HFFc6 (cell line): Measurements from ENCODE around the gene GTF2H4. TPM values are rescaled to one million over a fixed set of nuclear protein-coding genes. Genes with fewer than 3 reads are reported as not detected.

Source experiments
- DNase-seq: peaks from one replicate; pipeline ENCODE4 v3.0.0-alpha.2; 2018
- H3K27ac Mint-ChIP-seq: 2 replicates; pipeline ENCODE4 v1.8.0; 2020; ENCODE audit warnings: mild to moderate bottlenecking, mixed read lengths
- H3K27me3 Mint-ChIP-seq: 2 replicates; pipeline ENCODE4 v1.8.0; 2021; ENCODE audit warnings: mild to moderate bottlenecking, moderate library complexity, mixed read lengths; ENCODE audit not compliant: insufficient read depth
- H3K36me3 Mint-ChIP-seq: 2 replicates; pipeline ENCODE4 v1.8.0; 2021; ENCODE audit warnings: low read depth, mixed read lengths
- H3K4me1 Mint-ChIP-seq: 2 replicates; pipeline ENCODE4 v1.8.0; 2020; ENCODE audit warnings: low read depth, mixed read lengths
- H3K4me3 Mint-ChIP-seq: 2 replicates; pipeline ENCODE4 v1.8.0; 2020; ENCODE audit warnings: mild to moderate bottlenecking, moderate library complexity, mixed read lengths
- H3K9me3 Mint-ChIP-seq: 2 replicates; pipeline ENCODE4 v1.8.0; 2020; ENCODE audit warnings: mild to moderate bottlenecking, mixed read lengths
- CTCF ChIP-seq: fragments of 200-600 bp; sonication (generic); IDR thresholded peaks from 2 replicates; pipeline ENCODE4 v1.5.0; 2021; ENCODE audit warnings: antibody characterized with exemption, mild to moderate bottlenecking
- total RNA-seq, 6 experiments: library from RNA; stranded (reverse); fragmentation: NEBNext Ultra II Directional; extraction: Animal tissue kit (Norgen Biotek cat#: 25700); gene quantifications; 2 replicates in 1 of 6; 3 replicates in 5 of 6; pipeline ENCODE4 v1.2.3, GENCODE V29; 2021

GTF2H4 gene
- total RNA-seq, 6 experiments from 2014 or later, result 23.9 to 27.1 (median 26.5) TPM

- Mint-ChIP-seq H3K9me3 (no peaks in the 10 kb centered on the region), H3K4me1 (peaks cover 27% of the 10 kb centered on the region), H3K4me3 (peak overlapping the region; percentile 87), H3K27ac (peak overlapping the region; percentile 88), H3K27me3 (no peaks in the 10 kb centered on the region), H3K36me3 (peaks cover 11% of the 10 kb centered on the region)
- no peak for TF ChIP-seq CTCF
- DNase-seq, result no peak
Measured at GRCh38 chr6:30914854-30915590, 7.0 kb downstream of the GTF2H4 start.

- peaks cover 27% of the 10 kb centered on the region for H3K4me1 Mint-ChIP-seq
- peak overlapping the region; percentile 12; the same call in 1 of the 2 replicates for H3K4me3 Mint-ChIP-seq
- TF ChIP-seq CTCF, result peak; percentile 80
- H3K36me3 Mint-ChIP-seq, result peaks cover 11% of the 10 kb centered on the region
- H3K27ac Mint-ChIP-seq, result peak overlapping the region; percentile 88; the same call in 1 of the 2 replicates
- DNase-seq, result peak; percentile 55
- no peaks in the 10 kb centered on the region for H3K27me3 Mint-ChIP-seq
- no peaks in the 10 kb centered on the region for H3K9me3 Mint-ChIP-seq
Measured at GRCh38 chr6:30915591-30915946, 7.6 kb downstream of the GTF2H4 start.

GRCh38 chr6:30917041-30917440 lies 9.0 kb downstream of the GTF2H4 start:
- Mint-ChIP-seq H3K27me3 (no peaks in the 10 kb centered on the region; the same call in 1 of the 2 replicates), H3K4me1 (peaks cover 27% of the 10 kb centered on the region), H3K4me3 (no peak overlapping the region), H3K36me3 (peaks cover 11% of the 10 kb centered on the region), H3K9me3 (no peaks in the 10 kb centered on the region), H3K27ac (no peak overlapping the region)
- DNase-seq, result no peak
- TF ChIP-seq CTCF, result no peak

- Mint-ChIP-seq H3K27ac (no peak overlapping the region), H3K4me3 (no peak overlapping the region), H3K27me3 (no peaks in the 10 kb centered on the region; the same call in 1 of the 2 replicates), H3K36me3 (peaks cover 11% of the 10 kb centered on the region), H3K9me3 (no peaks in the 10 kb centered on the region), H3K4me1 (peaks cover 27% of the 10 kb centered on the region)
- no peak for TF ChIP-seq CTCF
- no peak for DNase-seq
Measured at GRCh38 chr6:30917487-30917886, 9.5 kb downstream of the GTF2H4 start.

- TF ChIP-seq CTCF, result no peak
- no peak overlapping the region for H3K27ac Mint-ChIP-seq
- DNase-seq, result no peak
- H3K27me3 Mint-ChIP-seq, result no peaks in the 10 kb centered on the region; the same call in 1 of the 2 replicates
- peaks cover 20% of the 10 kb centered on the region for H3K4me1 Mint-ChIP-seq
- H3K36me3 Mint-ChIP-seq, result peaks cover 18% of the 10 kb centered on the region
- H3K4me3 Mint-ChIP-seq, result no peak overlapping the region
- H3K9me3 Mint-ChIP-seq, result no peaks in the 10 kb centered on the region
Measured at GRCh38 chr6:30918670-30919069, 10.7 kb downstream of the GTF2H4 start.
